ENCODE results near the gene PCNA. TPM values are rescaled to one million over a fixed set of nuclear protein-coding genes. Genes with fewer than 3 reads are reported as not detected.

PCNA gene
- total RNA-seq, 4 donors from 2014 or later, result 26.6 to 51.7 (median 30.7) TPM

- no peak for TF ChIP-seq CTCF (IDR thresholded peaks at IDR 0.05; ENCODE audit: low read depth)
These were observed 50.5 kb downstream of the PCNA start for GRCh38 chr20:5069141-5069806.

- TF ChIP-seq CTCF (IDR thresholded peaks at IDR 0.05; ENCODE audit: low read depth), result no peak
These were observed 51.7 kb downstream of the PCNA start for GRCh38 chr20:5067877-5068645.

GRCh38 chr20:5065879-5066383 lies 53.8 kb downstream of the PCNA start:
- TF ChIP-seq CTCF (IDR thresholded peaks at IDR 0.05; ENCODE audit: low read depth), result no peak

GRCh38 chr20:5065166-5065878 lies 54.4 kb downstream of the PCNA start:
- TF ChIP-seq CTCF (IDR thresholded peaks at IDR 0.05; ENCODE audit: low read depth), result no peak

Small RNA genes lying within 50 kb of the gene (small RNA-seq; reads per million reads assigned to genes)
- 0.49 reads per million for gene RF00019
- gene RF00568, result not detected
- not detected for gene RNA5SP474

Other genes starting within 250 kb of the PCNA start
- 10 to 100 TPM in 3 of 4 donors, 1 to 10 TPM in 1; 9.6 to 17.0 (median 13.5) TPM for gene SLC23A2, start 118.4 kb downstream of the PCNA start, total RNA-seq
- gene TMEM230, start 6.9 kb downstream of the PCNA start, total RNA-seq, result 100 to 1,000 TPM in 2 of 4 donors, 10 to 100 TPM in 2; 94.0 to 214 (median 125) TPM
- 10 to 100 TPM; 31.3 to 49.6 (median 38.4) TPM for gene CDS2, start 7.0 kb upstream of the PCNA start, total RNA-seq
- gene PROKR2, start 197.0 kb upstream of the PCNA start, total RNA-seq, result not detected